HepG2 (cell line): ENCODE results near the gene ZNF700. TPM values are rescaled to one million over a fixed set of nuclear protein-coding genes. Genes with fewer than 3 reads are reported as not detected.

Experiments
- BHLHE40 ChIP-seq: IDR thresholded peaks from 2 replicates; pipeline ENCODE4 v1.6.1; 2011; ENCODE audit warnings: low read length, improper control_type of control experiment
- CENPX ChIP-seq: sonication (generic); formaldehyde crosslinking; IDR thresholded peaks from 2 replicates; pipeline ENCODE4 v1.9.0; 2021; ENCODE audit warnings: mild to moderate bottlenecking, missing genetic modification reagents, moderate library complexity
- FOXC1 ChIP-seq: sonication (generic); formaldehyde crosslinking; IDR thresholded peaks from 2 replicates; pipeline ENCODE4 v1.8.0; 2022; ENCODE audit warnings: mild to moderate bottlenecking, missing genetic modification reagents, borderline replicate concordance
- FOXP4 ChIP-seq: sonication (generic); formaldehyde crosslinking; IDR thresholded peaks from 2 replicates; pipeline ENCODE4 v1.4.0; 2020; ENCODE audit warnings: missing genetic modification reagents
- GATAD1 ChIP-seq: IDR thresholded peaks from 2 replicates; pipeline ENCODE4 v1.6.1; 2016; ENCODE audit warnings: missing genetic modification reagents, missing compliant biosample characterization
- HMGXB4 ChIP-seq, 2 experiments: sonication (generic) in 1 of 2; formaldehyde crosslinking in 1 of 2; IDR thresholded peaks; 2 replicates each; pipeline versions ENCODE4 v1.4.0 to v1.6.1; 2018 to 2020; ENCODE audit warnings: missing genetic modification reagents in 2 of 2, borderline replicate concordance in 1 of 2, low read depth in 1 of 2, mild to moderate bottlenecking in 1 of 2, missing biosample characterization in 1 of 2
- PAWR ChIP-seq: sonication (generic); formaldehyde crosslinking; IDR thresholded peaks from 2 replicates; pipeline ENCODE4 v1.4.0; 2020; ENCODE audit warnings: missing genetic modification reagents, mild to moderate bottlenecking, borderline replicate concordance
- TBX2 ChIP-seq: sonication (generic); formaldehyde crosslinking; IDR thresholded peaks from 2 replicates; pipeline ENCODE4 v1.5.0; 2020; ENCODE audit warnings: missing genetic modification reagents, mild to moderate bottlenecking, borderline replicate concordance
- TEAD2 ChIP-seq: sonication (generic); formaldehyde crosslinking; IDR thresholded peaks from 2 replicates; pipeline ENCODE4 v1.9.0; 2021; ENCODE audit warnings: missing genetic modification reagents
- ZBTB3 ChIP-seq: sonication (generic); formaldehyde crosslinking; IDR thresholded peaks from 2 replicates; pipeline ENCODE4 v1.4.0; 2020; ENCODE audit warnings: low read depth, mild to moderate bottlenecking, moderate library complexity, missing genetic modification reagents, borderline replicate concordance
- ZNF142 ChIP-seq: sonication (generic); formaldehyde crosslinking; IDR thresholded peaks from 2 replicates; pipeline ENCODE4 v1.4.0; 2020; ENCODE audit warnings: missing genetic modification reagents
- ZNF235 ChIP-seq: sonication (generic); formaldehyde crosslinking; IDR thresholded peaks from 2 replicates; pipeline ENCODE4 v1.8.1; 2023; ENCODE audit warnings: mild to moderate bottlenecking, missing genetic modification reagents, borderline replicate concordance
- ZNF430 ChIP-seq: sonication (generic); formaldehyde crosslinking; IDR thresholded peaks from 2 replicates; pipeline ENCODE4 v1.9.0; 2021; ENCODE audit warnings: mild to moderate bottlenecking, missing genetic modification reagents
- ZNF530 ChIP-seq: sonication (generic); formaldehyde crosslinking; IDR thresholded peaks from 2 replicates; pipeline ENCODE4 v1.5.0; 2020; ENCODE audit warnings: low read depth, mild to moderate bottlenecking, missing genetic modification reagents
- ZNF598 ChIP-seq: sonication (generic); formaldehyde crosslinking; IDR thresholded peaks from 2 replicates; pipeline ENCODE4 v1.5.1; 2020; ENCODE audit warnings: mild to moderate bottlenecking, missing genetic modification reagents, borderline replicate concordance
- ZNF615 ChIP-seq: sonication (generic); formaldehyde crosslinking; IDR thresholded peaks from 2 replicates; pipeline ENCODE4 v1.5.0; 2020; ENCODE audit warnings: mild to moderate bottlenecking, missing genetic modification reagents, borderline replicate concordance
- ZNF768 ChIP-seq: sonication (generic); formaldehyde crosslinking; IDR thresholded peaks from 2 replicates; pipeline ENCODE4 v1.4.0; 2020; ENCODE audit warnings: missing genetic modification reagents
- polyA plus RNA-seq, 8 experiments: library from polyadenylated mRNA; depleted of rRNA in 3 of 8; stranded (reverse) in 7 of 8; unstranded in 1 of 8; fragments of >200 nt; fragmentation: Illumina TruSeq in 4 of 8; extraction: Trizol in 4 of 8; gene quantifications; 2 replicates each; pipeline versions ENCODE4 v1.2.1 to v1.2.3, GENCODE V29; 2011 to 2016; ENCODE audit warnings: low read depth in 4 of 8, missing spikeins in 1 of 8, mixed read lengths in 1 of 8; ENCODE audit not compliant: insufficient read depth in 1 of 8
- total RNA-seq, 5 experiments: library from RNA; depleted of rRNA; stranded (reverse); fragments of >200 nt; fragmentation: Illumina TruSeq; extraction: Trizol; gene quantifications; 2 replicates each; pipeline ENCODE4 v1.2.3, GENCODE V29; 2016; ENCODE audit warnings: low read depth in 1 of 5

Gene ZNF700
- total and polyA plus RNA-seq, 2 of the 13 experiments (the other 11 are each of a cell fraction or from before 2014, with no cell fraction given): 6.0 to 12.8 TPM

GRCh38 chr19:11924886-11925650 lies at the start of gene ZNF700 (continued):
- TF ChIP-seq ZNF142 (peak; percentile 64; the same call in 1 of the 2 replicates), ZBTB3 (CRISPR knock-in tag) (peak; percentile 60; the same call in 1 of the 2 replicates), TBX2 (CRISPR knock-in tag) (peak; percentile 75), FOXP4 (CRISPR knock-in tag) (no peak), ZNF598 (0 out of 2 replicates have a peak, but pooled peaks have one; percentile 24), FOXC1 (CRISPR knock-in tag) (peak; percentile 87; the same call in 1 of the 2 replicates), ZNF430 (no peak), ZNF768 (peak; percentile 66; the same call in 1 of the 2 replicates), ZNF235 (CRISPR knock-in tag) (0 out of 2 replicates have a peak, but pooled peaks have one; percentile 37), BHLHE40 (no peak), ZNF530 (CRISPR knock-in tag) (peak; percentile 18; the same call in 1 of the 2 replicates), PAWR (CRISPR knock-in tag) (no peak), GATAD1 (CRISPR knock-in tag) (peak; percentile 31; the same call in 1 of the 2 replicates), HMGXB4 (CRISPR knock-in tag; IDR thresholded peaks at IDR 0.05; ENCODE audit: borderline replicate concordance in 1 of 2, low read depth in 1 of 2) (peak; percentile 49 to 83; a peak in 3 of 4 replicates), TEAD2 (CRISPR knock-in tag) (0 out of 2 replicates have a peak, but pooled peaks have one; percentile 11), ZNF615 (CRISPR knock-in tag) (no peak; the same call in 1 of the 2 replicates), CENPX (no peak)
